Mesenchymal stem cell (in vitro differentiated cells and primary cell): ENCODE data around the gene ZC3H11A.
"Not testable (repeated sequence)": the region's sequence is repeated elsewhere in the genome, so short reads cannot be mapped to it uniquely, and the experiment has no call there.

Experiments used
- DNase-seq: peaks from one replicate; pipeline ENCODE4 v3.0.0-alpha.2; 2013
- H2AFZ ChIP-seq: one replicate; pipeline ENCODE4 v1.6.1; 2013; ENCODE audit warnings: low read depth, mild to moderate bottlenecking, control low read depth, inconsistent platforms, low read length, moderate library complexity
- H2AK5ac ChIP-seq: 2 replicates; pipeline ENCODE4 v1.6.1; 2013; ENCODE audit warnings: low read length, moderate library complexity, mild to moderate bottlenecking, inconsistent platforms; ENCODE audit not compliant: severe bottlenecking
- H2BK120ac ChIP-seq: one replicate; pipeline ENCODE4 v1.6.1; 2013; ENCODE audit warnings: low read depth, mild to moderate bottlenecking, inconsistent platforms, low read length, moderate library complexity
- H2BK12ac ChIP-seq, 2 experiments: one replicate each; pipeline ENCODE4 v1.6.1; 2013; ENCODE audit warnings: inconsistent platforms in 2 of 2, low read length in 2 of 2, mild to moderate bottlenecking in 2 of 2, moderate library complexity in 2 of 2, control low read depth in 1 of 2
- H2BK15ac ChIP-seq: one replicate; pipeline ENCODE4 v1.6.1; 2013; ENCODE audit warnings: mild to moderate bottlenecking, low read depth, inconsistent platforms; ENCODE audit not compliant: poor library complexity, severe bottlenecking
- H2BK5ac ChIP-seq: 2 replicates; pipeline ENCODE4 v1.6.1; 2013; ENCODE audit warnings: low read depth, mild to moderate bottlenecking, low read length, control low read depth, inconsistent platforms; ENCODE audit not compliant: poor library complexity, severe bottlenecking
- H3K14ac ChIP-seq, 2 experiments: one replicate each; pipeline ENCODE4 v1.6.1; 2013; ENCODE audit warnings: inconsistent platforms in 2 of 2, low read length in 2 of 2, control low read depth in 1 of 2, mild to moderate bottlenecking in 1 of 2, moderate library complexity in 1 of 2
- H3K18ac ChIP-seq, 2 experiments: one replicate each; pipeline ENCODE4 v1.6.1; 2013; ENCODE audit warnings: inconsistent platforms in 2 of 2, low read length in 2 of 2, control low read depth in 1 of 2, low read depth in 1 of 2, mild to moderate bottlenecking in 1 of 2
- H3K23ac ChIP-seq, 2 experiments: one replicate each; pipeline ENCODE4 v1.6.1; 2013; ENCODE audit warnings: inconsistent platforms in 2 of 2, low read length in 2 of 2, mild to moderate bottlenecking in 2 of 2, moderate library complexity in 2 of 2, control low read depth in 1 of 2
- H3K27ac ChIP-seq: 2 replicates; pipeline ENCODE4 v1.5.1; 2013; ENCODE audit warnings: mild to moderate bottlenecking, moderate library complexity, low read length, control low read depth, inconsistent platforms; ENCODE audit not compliant: poor library complexity, severe bottlenecking
- H3K27me3 ChIP-seq, 2 experiments: 2 replicates each; pipeline versions ENCODE4 v1.6.1 to v1.7.0; 2013; ENCODE audit warnings: low read length in 2 of 2, mild to moderate bottlenecking in 2 of 2, moderate library complexity in 2 of 2, control low read depth in 1 of 2, inconsistent platforms in 1 of 2; ENCODE audit not compliant: control insufficient read depth in 1 of 2, insufficient read depth in 1 of 2
- H3K36me3 ChIP-seq, 2 experiments: 2 replicates each; pipeline versions ENCODE4 v1.6.1 to v1.7.0; 2013; ENCODE audit warnings: low read length in 2 of 2, control low read depth in 1 of 2, inconsistent platforms in 1 of 2, low read depth in 1 of 2, mild to moderate bottlenecking in 1 of 2; ENCODE audit not compliant: insufficient read depth in 2 of 2, control insufficient read depth in 1 of 2
- H3K4ac ChIP-seq, 2 experiments: one replicate each; pipeline ENCODE4 v1.6.1; 2013; ENCODE audit warnings: inconsistent platforms in 2 of 2, low read length in 2 of 2, mild to moderate bottlenecking in 2 of 2, moderate library complexity in 2 of 2, control low read depth in 1 of 2, low read depth in 1 of 2
- H3K4me1 ChIP-seq: 2 replicates; pipeline ENCODE4 v1.6.1; 2013; ENCODE audit warnings: low read depth, low read length, control low read depth; ENCODE audit not compliant: control insufficient read depth, insufficient read depth
- H3K4me2 ChIP-seq: 2 replicates; pipeline ENCODE4 v1.6.1; 2013; ENCODE audit warnings: low read length, mild to moderate bottlenecking, inconsistent platforms; ENCODE audit not compliant: poor library complexity, severe bottlenecking
- H3K4me3 ChIP-seq, 2 experiments: 2 replicates each; pipeline versions ENCODE4 v1.5.1 to v1.7.0; 2013; ENCODE audit warnings: low read length in 2 of 2, mild to moderate bottlenecking in 2 of 2, control low read depth in 1 of 2, low read depth in 1 of 2; ENCODE audit not compliant: insufficient read depth in 1 of 2
- H3K79me1 ChIP-seq: replicated peaks from 2 replicates; pipeline ENCODE4 v1.6.1; 2013; ENCODE audit warnings: mild to moderate bottlenecking, control low read depth, low read length, inconsistent platforms; ENCODE audit not compliant: poor library complexity, severe bottlenecking
- H3K9ac ChIP-seq: 2 replicates; pipeline ENCODE4 v1.7.0; 2013; ENCODE audit warnings: mild to moderate bottlenecking, low read length, moderate library complexity
- H3K9me3 ChIP-seq: 2 replicates; pipeline ENCODE4 v1.7.0; 2013; ENCODE audit warnings: mild to moderate bottlenecking, low read length; ENCODE audit not compliant: control insufficient read depth
- H4K8ac ChIP-seq: one replicate; pipeline ENCODE4 v1.6.1; 2013; ENCODE audit warnings: inconsistent platforms, mild to moderate bottlenecking, low read length, moderate library complexity
- H4K91ac ChIP-seq: one replicate; pipeline ENCODE4 v1.6.1; 2013; ENCODE audit warnings: mild to moderate bottlenecking, low read length, inconsistent platforms
- WGBS: methylation state at CpG from one replicate; pipeline ENCODE4 v1.1.7; 2013; ENCODE audit warnings: mixed read lengths; 5-methylcytosine and 5-hydroxymethylcytosine counted together

ZC3H11A gene

GRCh38 chr1:203754455-203754864 is 41.0 kb upstream of the ZC3H11A start:
- Histone ChIP-seq H3K27ac (no peak overlapping the region), H3K36me3 (no peaks in the 10 kb centered on the region), H3K9me3 (no peaks in the 10 kb centered on the region), H3K4me3 (no peak overlapping the region), H2AFZ (no peak overlapping the region), H3K18ac (no peak overlapping the region), H3K27me3 (no peaks in the 10 kb centered on the region), H2BK12ac (no peak overlapping the region), H3K79me1 (no peaks in the 10 kb centered on the region), H3K4ac (no peak overlapping the region), H2BK5ac (no peak overlapping the region), H3K9ac (no peak overlapping the region), H2BK120ac (no peak overlapping the region), H2AK5ac (no peak overlapping the region), H2BK15ac (no peak overlapping the region), H4K91ac (no peak overlapping the region), H3K23ac (no peak overlapping the region), H3K4me1 (peaks cover 2% of the 10 kb centered on the region), H3K14ac (no peak overlapping the region), H4K8ac (no peak overlapping the region), H3K4me2 (no peak overlapping the region)
- WGBS = 90% methylated on average over 2 of the region's 4 CpGs
- DNase-seq = no peak

- H3K18ac ChIP-seq = no peak overlapping the region
- no peak overlapping the region for H3K4me2 ChIP-seq
- no peak overlapping the region for H2BK120ac ChIP-seq
- 92% methylated on average over 4 of the region's 4 CpGs for WGBS
- no peak overlapping the region for H4K8ac ChIP-seq
- H3K14ac ChIP-seq = no peak overlapping the region
- H3K9ac ChIP-seq = no peak overlapping the region
- H3K79me1 ChIP-seq = no peaks in the 10 kb centered on the region
- H3K4me1 ChIP-seq = peaks cover 2% of the 10 kb centered on the region
- H3K9me3 ChIP-seq = no peaks in the 10 kb centered on the region
- no peak overlapping the region for H3K23ac ChIP-seq
- H2BK5ac ChIP-seq = no peak overlapping the region
- H4K91ac ChIP-seq = no peak overlapping the region
- DNase-seq = no peak
- H2BK12ac ChIP-seq = no peak overlapping the region
- no peaks in the 10 kb centered on the region for H3K27me3 ChIP-seq
- no peak overlapping the region for H2BK15ac ChIP-seq
- H2AFZ ChIP-seq = no peak overlapping the region
- no peaks in the 10 kb centered on the region for H3K36me3 ChIP-seq
- H3K4me3 ChIP-seq = no peak overlapping the region
- H3K4ac ChIP-seq = no peak overlapping the region
- no peak overlapping the region for H3K27ac ChIP-seq
- H2AK5ac ChIP-seq = no peak overlapping the region
Measured at GRCh38 chr1:203756036-203756435, 39.4 kb upstream of the ZC3H11A start.

GRCh38 chr1:203758749-203759148 is 36.7 kb upstream of the ZC3H11A start:
- H4K8ac ChIP-seq, H2BK5ac ChIP-seq, H3K9ac ChIP-seq, H3K4me3 ChIP-seq, H3K9me3 ChIP-seq, H3K14ac ChIP-seq, H4K91ac ChIP-seq, H3K4ac ChIP-seq, H2BK15ac ChIP-seq, H3K23ac ChIP-seq, H2BK12ac ChIP-seq, H3K27ac ChIP-seq, H3K18ac ChIP-seq, H3K79me1 ChIP-seq, H3K27me3 ChIP-seq, H2AFZ ChIP-seq, H2BK120ac ChIP-seq, H3K36me3 ChIP-seq, H2AK5ac ChIP-seq, DNase-seq, H3K4me1 ChIP-seq, H3K4me2 ChIP-seq: not testable (repeated sequence)
- WGBS = 32% methylated on average over 2 of the region's 2 CpGs

- H4K91ac ChIP-seq = no peak overlapping the region
- no peak overlapping the region for H3K4ac ChIP-seq
- H3K9ac ChIP-seq = no peak overlapping the region
- no peaks in the 10 kb centered on the region for H3K9me3 ChIP-seq
- no peak overlapping the region for H2BK120ac ChIP-seq
- H4K8ac ChIP-seq = no peak overlapping the region
- H2AK5ac ChIP-seq = no peak overlapping the region
- no peak overlapping the region for H2BK12ac ChIP-seq
- H3K18ac ChIP-seq = no peak overlapping the region
- 100% methylated on average over 2 of the region's 3 CpGs for WGBS
- no peak overlapping the region for H3K14ac ChIP-seq
- no peak overlapping the region for H2AFZ ChIP-seq
- H3K23ac ChIP-seq = no peak overlapping the region
- H3K4me2 ChIP-seq = no peak overlapping the region
- peaks cover 0 to 16% of the 10 kb centered on the region in 2 experiments for H3K27me3 ChIP-seq
- H3K36me3 ChIP-seq = no peaks in the 10 kb centered on the region
- no peaks in the 10 kb centered on the region for H3K79me1 ChIP-seq
- no peak overlapping the region for H2BK5ac ChIP-seq
- no peaks in the 10 kb centered on the region for H3K4me1 ChIP-seq
- no peak overlapping the region for H3K4me3 ChIP-seq
- H3K27ac ChIP-seq = no peak overlapping the region
- DNase-seq = no peak
- no peak overlapping the region for H2BK15ac ChIP-seq
Measured at GRCh38 chr1:203760506-203760905, 34.9 kb upstream of the ZC3H11A start.
